Uterus (tissue), 2 donors: ENCODE measurements around the gene TROAP.

Experiments used
- CTCF ChIP-seq, 4 experiments: fragments of 200-600 bp in 2 of 4; fragments of 450-650 bp in 2 of 4; sonication (generic) in 2 of 4; IDR thresholded peaks; one replicate each; pipeline ENCODE4 v1.5.1; 2016 to 2019; ENCODE audit warnings: antibody characterized with exemption in 4 of 4, mild to moderate bottlenecking in 2 of 4, moderate library complexity in 1 of 4
- POLR2A ChIP-seq, 2 donors: fragments of 450-650 bp; IDR thresholded peaks; one replicate each; pipeline ENCODE4 v1.6.1; 2016; ENCODE audit warnings: antibody characterized with exemption in 2 of 2, mild to moderate bottlenecking in 1 of 2, moderate library complexity in 1 of 2

- TF ChIP-seq CTCF (IDR thresholded peaks at IDR 0.05) (no peak), POLR2A (IDR thresholded peaks at IDR 0.05) (no peak)
Observed at GRCh38 chr12:49309386-49309785, 13.7 kb upstream of the TROAP start.
